ENCODE measurements around the gene ASIC3.
A peak's percentile ranks its signal among the peaks of the same experiment; 100 is the strongest.
"Not testable (repeated sequence)": the region's sequence is repeated elsewhere in the genome, so short reads cannot be mapped to it uniquely, and the experiment has no call there.

The ASIC3 gene

DNA sequence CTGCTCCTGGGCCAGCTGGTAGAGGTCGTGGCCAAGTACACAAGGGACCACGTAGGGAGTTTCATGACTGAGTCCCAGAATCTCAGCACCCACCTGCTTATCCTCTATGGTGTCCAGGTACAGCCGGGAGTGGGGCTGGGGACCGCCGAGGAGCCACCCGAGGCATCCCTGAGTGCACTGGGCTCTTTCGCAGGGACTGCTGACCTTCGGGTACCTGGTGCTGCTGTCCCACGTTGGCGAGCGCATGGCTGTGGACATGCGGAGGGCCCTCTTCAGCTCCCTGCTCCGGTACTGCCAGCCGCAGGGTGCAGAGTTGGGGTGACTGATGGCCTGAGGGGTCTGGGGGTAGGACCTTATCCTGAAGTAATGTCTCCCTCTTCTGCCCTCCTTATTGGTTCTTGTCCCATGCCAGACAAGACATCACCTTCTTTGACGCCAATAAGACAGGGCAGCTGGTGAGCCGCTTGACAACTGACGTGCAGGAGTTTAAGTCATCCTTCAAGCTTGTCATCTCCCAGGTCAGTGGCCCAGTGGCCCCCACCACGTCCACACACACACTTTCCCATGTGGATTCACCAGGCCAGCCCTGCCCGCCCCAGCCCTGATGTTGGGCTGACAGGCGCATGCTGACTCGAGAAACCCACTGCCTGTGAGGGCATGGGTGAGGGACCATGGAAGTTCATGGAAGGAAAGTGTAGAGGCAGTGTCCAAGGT lies 13.9 kb upstream of the ASIC3 start:
- no peak for DNase-seq

DNA sequence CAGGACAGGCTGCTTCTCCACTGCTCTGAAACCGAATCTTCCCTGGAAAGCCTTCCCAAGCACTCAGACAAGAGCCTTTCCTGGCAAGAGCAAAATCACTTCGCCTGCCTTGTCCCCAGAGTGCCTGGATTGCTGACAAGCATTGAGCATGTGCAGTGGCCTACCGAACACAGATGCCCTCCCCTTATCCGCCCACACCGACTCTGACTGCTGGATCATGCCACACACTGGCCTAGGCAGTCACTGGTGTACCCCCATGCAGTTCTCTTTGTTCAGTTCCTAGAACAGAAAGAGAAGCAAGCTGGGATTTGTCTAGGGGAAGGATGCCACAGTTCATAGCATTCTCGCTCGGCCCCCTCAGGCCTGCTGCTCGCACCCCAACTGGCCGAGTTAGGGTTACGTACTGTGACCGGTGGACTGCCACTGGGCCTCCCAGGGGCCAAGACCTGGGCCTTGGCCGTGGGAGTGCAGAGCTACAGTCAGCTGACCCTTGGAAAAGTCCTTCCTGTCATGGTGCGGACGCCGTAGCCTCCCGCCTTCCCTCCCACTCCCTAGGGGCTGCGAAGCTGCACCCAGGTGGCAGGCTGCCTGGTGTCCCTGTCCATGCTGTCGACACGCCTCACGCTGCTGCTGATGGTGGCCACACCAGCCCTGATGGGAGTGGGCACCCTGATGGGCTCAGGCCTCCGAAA lies 13.2 kb upstream of the ASIC3 start:
- DNase-seq: peak; percentile 73 to 85

DNA sequence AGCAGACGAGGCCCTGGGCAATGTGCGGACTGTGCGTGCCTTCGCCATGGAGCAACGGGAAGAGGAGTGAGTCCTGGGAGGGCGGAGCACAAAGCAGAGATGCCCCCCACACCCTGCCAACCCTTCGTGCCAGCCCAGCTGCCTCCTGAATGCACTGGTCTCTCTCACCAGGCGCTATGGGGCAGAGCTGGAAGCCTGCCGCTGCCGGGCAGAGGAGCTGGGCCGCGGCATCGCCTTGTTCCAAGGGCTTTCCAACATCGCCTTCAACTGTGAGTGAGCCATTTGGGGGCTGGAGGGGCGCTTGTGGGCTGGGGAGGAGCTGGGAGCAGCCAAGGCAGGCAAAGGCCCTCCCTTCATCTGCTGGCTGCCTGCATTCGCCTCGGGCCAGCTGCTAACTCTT lies 12.4 kb upstream of the ASIC3 start:
- no peak for DNase-seq

DNA sequence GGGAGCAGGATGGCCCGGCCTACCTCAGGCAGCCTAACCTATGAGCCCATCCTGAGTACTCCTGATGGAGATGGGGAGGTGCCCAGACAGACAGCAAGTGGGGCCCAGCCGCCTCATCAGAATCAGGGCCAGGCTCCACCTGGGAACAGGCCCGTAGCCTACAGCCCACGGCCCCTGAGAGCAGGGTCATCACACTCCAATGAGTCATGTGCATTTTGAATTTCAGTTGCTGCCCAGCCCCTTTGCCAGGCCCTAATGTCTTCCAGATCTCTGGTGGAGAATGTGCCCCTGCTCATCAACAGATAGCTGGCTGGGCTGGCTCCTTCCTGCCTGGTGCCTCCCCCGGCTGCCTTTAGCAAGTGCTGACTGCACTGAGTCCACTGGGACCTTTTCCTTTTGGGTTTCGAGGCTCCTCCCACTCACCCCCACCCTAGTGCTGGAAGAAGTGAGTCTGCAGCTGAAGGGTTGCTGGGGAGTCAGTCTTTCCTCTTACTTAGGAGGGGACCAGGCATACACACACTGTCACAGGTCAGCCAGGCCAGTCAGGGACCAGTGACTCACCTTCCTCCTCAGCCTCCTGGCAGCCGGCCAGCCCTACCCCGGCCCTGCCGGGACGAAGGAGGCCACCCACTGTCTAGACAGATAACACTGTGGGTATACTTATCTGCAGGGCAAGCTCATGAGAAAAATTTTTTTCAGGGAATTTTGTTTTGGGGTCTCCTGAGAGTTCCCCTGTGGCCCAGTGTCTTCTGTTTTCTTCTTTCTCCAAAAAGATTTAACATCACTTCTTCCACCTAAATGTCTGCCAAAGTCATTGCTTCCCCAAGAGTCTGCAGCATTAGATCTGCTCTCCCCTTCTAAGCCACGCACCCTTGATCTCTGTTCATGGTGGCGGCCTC lies 9.1 kb upstream of the ASIC3 start:
- peak; percentile 74 to 92 for DNase-seq

DNA sequence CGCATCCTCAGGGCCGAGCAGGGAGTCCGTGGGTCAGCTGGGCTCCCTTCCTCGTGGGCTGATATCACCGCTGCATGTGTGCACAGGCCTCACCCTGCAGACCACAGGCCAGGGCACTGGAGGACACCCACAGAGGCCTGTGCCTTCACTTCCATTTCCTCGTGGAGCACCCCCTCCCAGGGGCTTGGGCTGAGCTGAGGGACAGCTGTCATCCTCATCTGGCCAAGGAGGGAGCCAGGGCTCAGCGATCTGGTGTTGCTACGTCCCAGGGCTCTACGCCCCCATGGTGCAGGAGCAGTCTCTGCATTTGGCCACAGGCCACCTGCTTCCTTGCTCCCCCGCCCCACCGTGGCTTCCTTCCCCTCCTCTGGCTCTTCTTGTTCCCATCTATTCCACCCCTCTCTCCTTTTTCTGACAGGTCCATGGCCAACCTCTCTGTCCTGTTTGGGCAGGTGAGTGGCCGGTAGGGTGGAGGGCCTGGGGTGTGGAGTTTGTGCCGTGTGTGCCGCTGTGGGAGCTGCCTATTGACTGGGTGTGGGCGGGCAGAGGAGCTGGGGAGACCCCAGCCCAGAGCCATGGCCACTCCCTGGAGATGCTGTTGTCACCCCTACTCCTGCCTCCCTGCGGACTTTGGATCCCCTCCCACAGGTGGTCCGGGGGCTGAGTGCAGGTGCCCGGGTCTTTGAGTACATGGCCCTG lies 8.3 kb upstream of the ASIC3 start:
- peak in 1 of 2 donors; percentile 39 for DNase-seq

DNA sequence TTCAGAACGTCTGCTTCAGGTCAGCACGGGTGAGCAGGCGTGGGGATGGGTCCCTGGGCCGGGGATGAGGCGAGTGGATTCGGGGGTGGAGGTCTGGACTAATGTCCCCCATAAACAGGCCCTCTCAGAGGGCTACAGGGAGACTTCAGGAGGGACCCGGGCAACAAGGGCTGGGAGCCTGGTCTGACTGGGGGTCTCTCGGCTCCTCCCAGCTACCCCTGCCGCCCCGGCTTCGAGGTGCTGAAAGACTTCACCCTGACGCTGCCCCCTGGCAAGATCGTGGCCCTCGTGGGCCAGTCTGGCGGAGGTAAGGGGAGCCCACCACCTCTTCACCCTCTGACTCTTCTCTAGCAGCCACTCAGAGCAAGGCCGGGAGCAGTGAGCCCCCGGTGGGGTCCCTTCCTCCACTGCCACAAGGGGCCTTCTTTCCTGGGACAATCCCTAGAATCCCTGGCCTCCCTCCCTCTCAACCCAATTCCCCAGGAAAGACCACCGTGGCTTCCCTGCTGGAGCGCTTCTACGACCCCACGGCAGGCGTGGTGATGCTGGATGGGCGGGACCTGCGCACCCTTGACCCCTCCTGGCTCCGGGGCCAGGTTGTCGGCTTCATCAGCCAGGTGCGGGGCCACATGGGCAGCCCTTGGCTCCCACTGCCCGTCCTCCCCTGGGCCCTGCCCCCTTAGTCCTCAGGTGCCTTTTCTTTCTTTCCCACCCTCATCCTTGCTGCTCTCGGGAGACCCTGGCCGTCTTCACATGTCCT lies 7.5 kb upstream of the ASIC3 start:
- no peak for DNase-seq

DNA sequence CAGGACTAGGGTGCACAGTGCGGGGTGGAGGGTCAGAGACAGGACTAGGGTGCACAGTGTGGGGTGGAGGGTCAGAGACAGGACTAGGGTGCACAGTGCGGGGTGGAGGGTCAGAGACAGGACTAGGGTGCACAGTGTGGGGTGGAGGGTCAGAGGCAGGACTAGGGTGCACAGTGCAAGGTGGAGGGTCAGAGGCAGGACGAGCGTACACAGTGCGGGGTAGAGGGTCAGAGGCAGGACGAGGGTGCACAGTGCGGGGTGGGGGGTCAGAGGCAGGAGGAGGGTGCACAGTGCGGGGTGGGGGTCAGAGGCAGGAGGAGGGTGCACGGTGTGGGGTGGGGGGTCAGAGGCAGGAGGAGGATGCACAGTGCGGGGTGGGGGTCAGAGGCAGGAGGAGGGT lies 4.9 kb upstream of the ASIC3 start:
- not testable (repeated sequence) for DNase-seq

DNA sequence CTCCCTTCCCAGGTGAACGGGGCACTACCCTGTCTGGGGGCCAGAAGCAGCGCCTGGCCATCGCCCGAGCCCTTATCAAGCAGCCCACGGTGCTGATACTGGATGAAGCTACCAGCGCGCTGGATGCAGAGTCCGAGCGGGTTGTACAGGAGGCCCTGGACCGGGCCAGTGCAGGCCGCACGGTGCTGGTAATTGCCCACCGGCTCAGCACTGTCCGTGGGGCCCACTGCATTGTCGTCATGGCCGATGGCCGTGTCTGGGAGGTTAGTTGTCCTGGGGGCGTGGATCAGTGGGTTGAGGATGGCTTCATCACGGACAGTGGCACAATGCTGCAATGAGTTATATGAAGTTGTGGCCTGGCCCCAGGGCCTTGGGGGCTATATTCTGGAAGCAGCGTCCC lies 4.4 kb upstream of the ASIC3 start:
- DNase-seq: no peak

DNA sequence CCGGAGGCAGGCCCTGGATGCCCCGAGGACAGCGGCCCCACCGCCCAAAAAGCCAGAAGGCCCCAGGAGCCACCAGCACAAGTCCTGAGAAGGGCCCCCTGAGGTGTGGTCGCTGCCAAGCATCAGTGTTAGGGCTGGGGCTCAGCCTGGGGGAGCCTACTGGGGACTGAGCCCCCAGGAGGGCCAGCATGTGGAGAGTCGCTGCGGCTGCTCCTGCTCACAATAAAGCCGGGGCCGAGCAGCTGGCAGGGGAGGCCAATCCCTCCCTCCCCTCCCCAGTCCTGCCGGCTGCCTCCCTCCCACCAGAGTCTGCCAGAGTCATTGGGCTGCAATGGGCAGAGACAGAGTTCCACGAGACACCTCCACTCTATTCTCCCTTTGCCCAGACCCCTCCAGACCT lies 3.1 kb upstream of the ASIC3 start:
- DNase-seq: no peak

DNA sequence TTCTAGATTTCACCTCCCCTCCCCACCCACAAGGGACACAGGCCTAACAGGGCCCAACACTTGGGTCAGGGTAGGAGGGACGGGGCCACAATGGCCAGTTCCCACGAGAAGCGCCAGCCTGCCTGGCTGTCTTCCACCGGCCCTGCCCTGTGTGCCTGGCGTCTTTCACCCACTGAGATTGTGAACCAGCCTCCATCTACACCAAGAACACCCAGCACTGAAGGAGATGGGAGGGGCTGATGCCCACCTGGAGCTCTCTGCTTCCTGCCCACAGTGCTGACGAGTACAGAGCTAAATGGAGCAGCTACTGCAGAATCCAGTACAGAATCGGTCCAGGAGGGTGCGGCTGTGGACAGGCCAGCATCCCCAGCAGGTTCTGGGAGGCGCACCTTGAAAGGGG lies 2.4 kb upstream of the ASIC3 start:
- no peak for DNase-seq

DNA sequence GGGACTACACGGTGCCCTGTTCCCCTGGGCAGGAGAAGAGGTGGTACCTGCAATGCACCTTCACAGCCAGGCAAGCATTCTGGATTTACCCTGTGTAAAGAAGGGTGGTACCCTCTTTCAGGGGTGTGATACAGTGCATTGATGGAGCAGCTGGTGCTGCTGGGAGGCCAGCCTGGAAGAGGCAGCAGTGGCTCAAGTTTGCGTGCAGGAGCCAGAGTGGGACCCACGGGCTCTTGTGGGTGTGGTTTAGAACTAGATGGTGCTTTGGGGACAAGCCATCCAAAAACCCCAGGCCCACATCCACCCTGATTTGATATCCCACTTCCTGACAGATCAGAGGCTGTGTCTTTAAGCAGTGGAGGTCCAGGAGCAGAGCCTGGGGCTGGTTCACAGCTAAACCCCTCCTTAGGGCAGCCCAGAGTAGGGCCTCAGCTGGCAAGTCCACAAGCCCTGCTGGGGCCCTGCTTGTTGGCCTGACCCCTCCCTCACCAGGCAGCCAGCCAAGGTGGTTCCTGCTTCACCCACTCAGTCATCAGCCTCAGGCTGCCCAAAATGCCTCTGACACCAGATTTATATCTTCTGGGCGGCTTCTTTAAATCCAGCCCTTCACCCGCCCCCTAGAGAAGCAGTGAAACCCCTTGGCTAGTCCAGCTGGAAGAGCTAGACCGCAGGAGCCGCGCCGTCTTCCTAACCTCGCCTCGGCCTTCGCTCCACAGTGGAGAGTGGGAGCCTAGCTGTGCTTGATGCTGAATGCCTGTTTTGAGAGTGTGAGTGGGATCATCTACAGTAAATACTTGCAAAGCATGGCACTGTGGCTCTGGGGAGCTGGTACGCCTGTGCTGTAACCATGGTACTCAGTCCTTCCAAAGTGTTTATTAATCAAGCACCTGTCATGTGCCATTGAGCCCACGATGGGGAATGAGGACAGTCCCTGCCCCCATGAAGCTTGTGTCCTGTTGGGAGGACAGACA lies 1.4 kb upstream of the ASIC3 start:
- no peak for DNase-seq

DNA sequence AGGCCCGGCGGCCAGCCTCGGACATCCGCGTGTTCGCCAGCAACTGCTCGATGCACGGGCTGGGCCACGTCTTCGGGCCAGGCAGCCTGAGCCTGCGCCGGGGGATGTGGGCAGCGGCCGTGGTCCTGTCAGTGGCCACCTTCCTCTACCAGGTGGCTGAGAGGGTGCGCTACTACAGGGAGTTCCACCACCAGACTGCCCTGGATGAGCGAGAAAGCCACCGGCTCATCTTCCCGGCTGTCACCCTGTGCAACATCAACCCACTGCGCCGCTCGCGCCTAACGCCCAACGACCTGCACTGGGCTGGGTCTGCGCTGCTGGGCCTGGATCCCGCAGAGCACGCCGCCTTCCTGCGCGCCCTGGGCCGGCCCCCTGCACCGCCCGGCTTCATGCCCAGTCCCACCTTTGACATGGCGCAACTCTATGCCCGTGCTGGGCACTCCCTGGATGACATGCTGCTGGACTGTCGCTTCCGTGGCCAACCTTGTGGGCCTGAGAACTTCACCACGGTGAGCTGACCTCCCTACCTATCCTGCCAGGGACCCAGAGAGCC lies 656 bp downstream of the ASIC3 start:
- no peak for DNase-seq

DNA sequence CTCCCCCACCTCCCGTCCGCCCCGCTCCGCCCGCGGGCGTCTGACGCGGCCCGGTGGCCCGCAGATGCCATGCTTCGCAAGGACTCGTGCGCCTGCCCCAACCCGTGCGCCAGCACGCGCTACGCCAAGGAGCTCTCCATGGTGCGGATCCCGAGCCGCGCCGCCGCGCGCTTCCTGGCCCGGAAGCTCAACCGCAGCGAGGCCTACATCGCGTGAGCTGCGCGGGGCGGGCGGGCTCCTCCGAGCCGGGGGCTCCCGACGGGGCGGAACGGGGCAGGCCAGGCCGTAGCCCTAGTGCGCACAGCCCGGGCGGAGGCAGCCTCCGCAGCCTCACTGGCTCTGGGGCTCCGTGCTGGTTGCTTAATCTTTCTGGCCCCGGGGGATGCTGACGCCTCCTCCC lies 2.8 kb downstream of the ASIC3 start:
- DNase-seq: peak; percentile 16 to 32

DNA sequence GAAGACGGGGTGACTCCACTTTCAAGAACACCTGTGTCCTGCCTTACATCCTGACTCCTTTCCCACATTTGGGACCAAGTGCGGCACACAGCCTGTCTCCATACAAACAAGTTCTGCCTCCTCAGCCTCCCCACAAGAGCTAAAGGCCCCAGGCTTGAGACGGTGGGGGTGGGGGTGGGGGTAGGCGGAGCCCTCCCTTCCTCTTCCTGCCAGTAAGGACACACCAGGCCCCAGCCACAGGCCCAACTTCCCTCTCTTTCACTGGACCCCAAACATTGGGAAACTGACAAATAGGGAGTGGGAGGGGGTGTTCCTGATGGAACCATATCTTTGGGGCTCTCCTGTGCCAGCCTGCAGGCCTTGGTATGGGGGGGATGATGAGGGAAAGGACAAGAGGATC lies 4.8 kb downstream of the ASIC3 start:
- DNase-seq: peak; percentile 47 to 58

DNA sequence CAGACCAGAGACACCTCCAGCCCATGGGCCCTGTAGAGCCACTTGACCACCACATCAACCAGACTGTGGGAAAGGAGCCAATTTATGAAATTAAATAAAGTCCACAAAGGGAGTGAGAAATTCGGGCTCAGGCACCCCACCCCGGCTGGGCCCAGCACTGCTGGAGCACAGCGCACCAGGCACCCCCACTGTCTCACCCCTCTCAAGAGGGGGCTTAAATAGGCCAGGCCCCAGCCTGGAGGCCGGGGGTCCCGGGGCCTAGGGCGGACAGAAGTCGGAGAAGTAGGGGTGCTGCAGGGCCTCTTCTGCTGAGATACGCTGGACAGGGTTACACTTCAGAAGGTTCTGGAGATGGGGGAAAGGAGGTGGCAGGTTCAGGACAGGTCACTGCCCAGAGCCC lies 5.4 kb downstream of the ASIC3 start:
- no peak for DNase-seq

DNA sequence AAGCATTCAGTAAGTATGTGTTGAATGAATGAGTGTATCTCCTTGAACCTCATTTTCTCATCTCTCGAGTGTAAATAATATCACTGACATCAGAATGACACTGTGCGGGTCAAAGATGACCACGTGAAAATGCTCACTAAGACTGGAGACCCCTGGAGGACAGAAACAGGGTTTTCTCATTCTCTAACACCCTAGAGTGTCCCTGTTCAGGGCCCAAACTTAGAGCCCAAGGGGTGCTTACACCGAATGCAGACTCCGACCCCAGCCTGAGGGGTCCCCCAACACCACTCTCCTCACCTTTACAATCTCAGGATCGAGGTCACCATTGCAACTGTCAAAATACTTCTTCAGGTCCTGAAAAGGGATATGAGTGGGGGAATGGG lies 7.9 kb downstream of the ASIC3 start:
- no peak for DNase-seq

DNA sequence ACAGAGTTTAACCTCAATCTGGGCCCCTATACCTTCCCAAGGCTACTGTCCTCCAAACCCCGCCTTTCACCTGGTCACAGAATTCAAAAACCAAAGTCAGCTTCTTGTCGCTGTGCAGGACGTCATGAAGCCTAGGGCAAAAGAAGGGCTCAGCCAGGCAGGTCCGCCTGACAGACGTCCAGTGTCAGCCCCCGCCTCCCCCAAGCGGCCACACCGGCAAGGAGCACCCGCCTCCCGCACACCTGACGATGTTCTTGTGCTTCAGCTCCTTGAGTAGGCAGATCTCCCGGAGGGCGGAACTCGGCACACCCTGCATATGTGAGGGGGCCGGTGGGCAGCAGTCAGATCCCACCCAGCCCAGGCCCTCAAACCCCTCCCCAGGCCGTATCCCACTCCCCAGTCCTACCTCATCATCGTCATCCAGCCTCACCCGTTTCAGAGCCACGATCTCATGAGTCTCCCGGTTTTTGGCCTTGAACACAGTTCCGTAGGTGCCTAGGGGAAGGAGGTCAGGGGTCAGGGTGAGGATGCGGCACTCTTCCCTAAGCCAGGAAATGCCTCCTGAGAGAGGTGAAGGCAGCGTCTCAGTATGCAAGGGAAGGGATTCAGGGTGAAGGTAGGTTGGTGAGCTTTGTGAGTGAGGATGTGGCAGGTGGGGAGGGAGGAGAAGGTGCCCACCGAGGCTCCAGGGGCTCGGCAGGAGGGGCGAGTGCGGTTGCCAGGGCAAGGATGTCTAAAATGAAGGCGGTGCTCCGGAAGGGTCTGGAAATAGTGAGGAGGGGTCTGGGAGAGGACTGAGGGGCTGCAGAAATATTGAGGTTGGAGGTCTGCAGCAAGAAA lies 8.6 kb downstream of the ASIC3 start:
- DNase-seq: no peak

DNA sequence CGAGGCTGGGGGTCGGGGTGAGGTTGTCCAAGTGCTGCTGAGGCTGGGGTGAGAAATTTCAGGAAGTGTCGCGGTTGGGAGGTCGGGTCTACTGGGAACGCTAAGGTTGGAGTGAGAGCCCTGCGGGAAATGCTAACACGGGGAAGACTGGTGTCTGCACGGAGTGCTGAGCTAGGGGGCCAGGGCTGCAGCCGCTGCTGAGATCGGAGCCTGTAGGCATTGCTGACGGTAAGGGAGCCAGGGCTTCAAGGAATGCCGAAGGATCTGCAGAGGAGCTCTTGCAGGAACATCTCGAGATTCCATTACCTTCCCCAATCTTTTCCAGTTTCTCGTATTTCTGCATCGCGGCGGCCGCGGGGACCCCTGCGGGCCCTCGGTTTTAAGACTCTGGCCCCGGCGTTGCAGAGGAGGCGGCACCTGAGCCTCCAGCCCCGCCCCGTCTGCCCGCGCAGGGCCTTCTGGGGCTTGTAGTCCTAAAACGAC lies 9.2 kb downstream of the ASIC3 start, which contains the start of gene CDK5:
TSS of gene CDK5 (minus strand) at position 392 of the 483 bp plus-strand sequence. CDS start at position 343, 49 bp downstream.
- no peak for DNase-seq

DNA sequence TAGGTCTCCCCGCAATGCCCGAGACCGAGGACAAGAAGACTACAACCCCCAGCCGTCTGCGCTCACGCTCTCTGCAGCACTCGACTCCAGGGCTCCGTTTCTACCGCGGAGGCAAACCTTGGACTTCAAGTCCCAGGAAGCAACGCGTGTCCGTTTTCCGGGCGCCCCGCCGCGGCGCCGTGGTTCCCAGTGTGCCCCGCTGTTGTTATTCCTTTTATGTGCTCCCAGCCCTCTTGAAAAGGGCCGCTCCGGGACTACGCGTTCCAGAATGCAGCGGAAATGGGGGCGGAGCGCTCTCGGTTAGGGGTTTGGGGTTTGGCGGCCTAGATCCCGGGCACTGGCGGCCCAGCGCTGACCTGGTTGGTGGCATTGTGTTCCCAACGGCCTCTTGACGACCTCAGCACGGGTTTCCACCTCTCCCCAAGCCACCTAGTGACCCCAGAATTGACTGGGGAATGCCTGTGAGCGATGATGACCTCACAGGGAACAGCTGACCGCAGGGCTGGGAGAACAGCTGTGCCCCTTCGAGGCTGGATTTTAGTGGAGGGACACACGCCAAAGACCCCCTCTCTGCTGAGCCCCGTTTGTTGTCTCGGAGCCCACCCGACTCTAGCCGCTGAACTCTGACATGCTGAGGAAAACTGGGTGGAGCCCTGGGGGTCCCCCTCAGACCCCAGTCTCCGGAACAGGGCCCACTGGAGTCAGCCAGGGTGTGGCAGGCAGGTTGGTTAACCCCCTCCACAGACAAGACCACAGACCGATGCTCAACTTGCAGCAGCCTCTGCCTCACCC lies 9.9 kb downstream of the ASIC3 start:
- peak; percentile 98 to 99 for DNase-seq
